GM12878 (cell line): ENCODE measurements around the gene HIVEP2. TPM values are rescaled to one million over a fixed set of nuclear protein-coding genes. Genes with fewer than 3 reads are reported as not detected.
A peak's percentile ranks its signal among the peaks of the same experiment; 100 is the strongest.

Experiments used
- BHLHE40 ChIP-seq, 2 experiments: fragments of 450-650 bp in 1 of 2; IDR thresholded peaks; 2 replicates each; pipeline ENCODE4 v1.6.1; 2011 to 2017; ENCODE audit warnings: low read depth in 2 of 2, borderline replicate concordance in 1 of 2, improper control_type of control experiment in 1 of 2, low read length in 1 of 2, mild to moderate bottlenecking in 1 of 2
- EED ChIP-seq: sonication (generic); IDR thresholded peaks from 2 replicates; pipeline ENCODE4 v1.6.1; 2016; ENCODE audit warnings: antibody characterized with exemption, low read depth
- ETV6 ChIP-seq, 2 experiments: fragments of 450-650 bp in 1 of 2; IDR thresholded peaks in 1 of 2; conservative IDR thresholded peaks in 1 of 2; 2 replicates each; pipeline ENCODE4 v1.6.1; 2014; ENCODE audit warnings: antibody characterized with exemption in 1 of 2, borderline replicate concordance in 1 of 2, low read depth in 1 of 2, mild to moderate bottlenecking in 1 of 2, moderate library complexity in 1 of 2
- GABPA ChIP-seq: IDR thresholded peaks from 2 replicates; pipeline ENCODE4 v1.6.1; 2014; ENCODE audit warnings: antibody characterized with exemption, low read depth, mild to moderate bottlenecking, inconsistent platforms
- IKZF1 ChIP-seq: fragments of 450-650 bp; conservative IDR thresholded peaks from 2 replicates; pipeline ENCODE4 v1.6.1; 2017; ENCODE audit warnings: antibody characterized with exemption, mild to moderate bottlenecking
- IKZF2 ChIP-seq, 2 experiments: fragments of 450-650 bp; IDR thresholded peaks; 2 replicates each; pipeline ENCODE4 v1.6.1; 2017; ENCODE audit warnings: mild to moderate bottlenecking in 2 of 2, moderate library complexity in 2 of 2
- JUNB ChIP-seq: IDR thresholded peaks from 2 replicates; pipeline ENCODE4 v1.6.1; 2016; ENCODE audit warnings: antibody characterized with exemption, mild to moderate bottlenecking
- MEF2A ChIP-seq: IDR thresholded peaks from 2 replicates; pipeline ENCODE4 v1.6.1; 2011; ENCODE audit warnings: low read depth, mild to moderate bottlenecking, low read length, moderate library complexity; ENCODE audit not compliant: insufficient read depth
- MXI1 ChIP-seq: fragments of 150-350 bp; IDR thresholded peaks from 2 replicates; pipeline ENCODE4 v1.6.1; 2011; ENCODE audit warnings: low read depth, mild to moderate bottlenecking, inconsistent platforms, low read length, improper control_type of control experiment
- MYC ChIP-seq: IDR thresholded peaks from 2 replicates; pipeline ENCODE4 v1.6.1; 2011; ENCODE audit warnings: mild to moderate bottlenecking, low read length, moderate library complexity, inconsistent platforms; ENCODE audit not compliant: insufficient read depth, insufficient replicate concordance, insufficient read length, severe bottlenecking
- PAX5 ChIP-seq: IDR thresholded peaks from 2 replicates; pipeline ENCODE4 v1.6.1; 2011; ENCODE audit warnings: low read depth, low read length, borderline replicate concordance
- RBBP5 ChIP-seq: fragments of 200-600 bp; sonication (generic); conservative IDR thresholded peaks from 2 replicates; pipeline ENCODE4 v1.6.1; 2016
- SREBF1 ChIP-seq: IDR thresholded peaks from 2 replicates; pipeline ENCODE4 v1.6.1; 2012; ENCODE audit warnings: mild to moderate bottlenecking, low read length
- TCF12 ChIP-seq: IDR thresholded peaks from 2 replicates; pipeline ENCODE4 v1.6.1; 2011; ENCODE audit warnings: low read depth, mild to moderate bottlenecking, low read length
- TCF3 ChIP-seq: IDR thresholded peaks from 2 replicates; pipeline ENCODE4 v1.6.1; 2012; ENCODE audit warnings: low read depth, mild to moderate bottlenecking, low read length, borderline replicate concordance; ENCODE audit not compliant: insufficient read depth
- ZNF24 ChIP-seq: fragments of 450-650 bp; IDR thresholded peaks from 2 replicates; pipeline ENCODE4 v1.6.1; 2017; ENCODE audit warnings: antibody characterized with exemption, mild to moderate bottlenecking
- polyA plus RNA-seq, 11 experiments: library from polyadenylated mRNA; depleted of rRNA in 4 of 11; unstranded in 6 of 11; stranded (reverse) in 5 of 11; fragments of >200 nt; fragmentation: Nextera tagmentation in 4 of 11; fragmentation: Illumina TruSeq in 1 of 11; extraction: Ambion mirVana in 4 of 11; extraction: Trizol in 1 of 11; gene quantifications; 1 replicate in 1 of 11; 2 replicates in 10 of 11; pipeline versions ENCODE4 v1.2.1 to v1.2.3, GENCODE V29; 2011 to 2016; ENCODE audit warnings: inconsistent platforms in 2 of 11, missing spikeins in 2 of 11, low read depth in 1 of 11
- total RNA-seq, 4 experiments: library from RNA; depleted of rRNA in 3 of 4; stranded (reverse); fragments of >200 nt in 3 of 4; fragmentation: Illumina TruSeq in 1 of 4; extraction: Trizol in 1 of 4; gene quantifications; 2 replicates each; pipeline versions ENCODE4 v1.2.1 to v1.2.3, GENCODE V29; 2013 to 2021
- TF ChIP-seq, protein P1 (sequence below): IDR thresholded peaks from 2 replicates; pipeline ENCODE4 v1.6.1; 2011; ENCODE audit warnings: borderline replicate concordance, low read depth, mild to moderate bottlenecking, moderate library complexity, low read length; ENCODE audit not compliant: insufficient read depth, poor library complexity, severe bottlenecking
- TF ChIP-seq, protein P2 (sequence below): IDR thresholded peaks from 2 replicates; pipeline ENCODE4 v1.6.1; 2011; ENCODE audit warnings: mild to moderate bottlenecking, low read depth, low read length, moderate library complexity; ENCODE audit not compliant: insufficient replicate concordance
- TF ChIP-seq, protein P3 (sequence below): IDR thresholded peaks from 2 replicates; pipeline ENCODE4 v1.6.1; 2012; ENCODE audit warnings: low read depth, low read length, improper control_type of control experiment
- TF ChIP-seq, protein P4 (sequence below): fragments of 150-350 bp; IDR thresholded peaks from 2 replicates; pipeline ENCODE4 v1.6.1; 2014; ENCODE audit warnings: mild to moderate bottlenecking, low read depth, low read length
- TF ChIP-seq, protein P5 (sequence below): fragments of 450-650 bp; conservative IDR thresholded peaks from 2 replicates; pipeline ENCODE4 v1.6.1; 2017; ENCODE audit warnings: mild to moderate bottlenecking, moderate library complexity

Gene HIVEP2
- total and polyA plus RNA-seq, 10 of the 15 experiments (the other 5 are each of a cell fraction or from before 2014, with no cell fraction given) = 1.2 to 15.7 (median 10.2) TPM

DNA sequence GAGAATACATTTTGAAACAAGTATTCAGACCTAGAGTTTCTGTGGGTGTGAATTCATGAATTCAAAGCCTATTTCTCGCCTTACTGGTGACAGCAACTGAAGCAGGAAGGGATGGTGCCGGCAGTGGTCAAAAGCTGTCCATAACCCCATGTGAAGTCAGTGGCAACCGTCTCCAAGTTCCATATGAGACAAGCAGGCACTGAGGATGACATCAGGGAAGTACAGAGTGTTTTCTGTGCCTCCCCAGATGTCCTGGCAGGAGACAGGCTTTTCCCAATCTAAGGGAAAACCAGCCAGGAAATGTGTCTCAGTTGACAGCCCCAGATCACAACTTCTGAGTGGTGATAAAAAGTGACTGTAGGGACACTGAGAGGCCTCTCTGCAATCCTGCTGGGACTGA lies 66.6 kb downstream of the HIVEP2 start (continued):
- TF ChIP-seq, protein P1, sequence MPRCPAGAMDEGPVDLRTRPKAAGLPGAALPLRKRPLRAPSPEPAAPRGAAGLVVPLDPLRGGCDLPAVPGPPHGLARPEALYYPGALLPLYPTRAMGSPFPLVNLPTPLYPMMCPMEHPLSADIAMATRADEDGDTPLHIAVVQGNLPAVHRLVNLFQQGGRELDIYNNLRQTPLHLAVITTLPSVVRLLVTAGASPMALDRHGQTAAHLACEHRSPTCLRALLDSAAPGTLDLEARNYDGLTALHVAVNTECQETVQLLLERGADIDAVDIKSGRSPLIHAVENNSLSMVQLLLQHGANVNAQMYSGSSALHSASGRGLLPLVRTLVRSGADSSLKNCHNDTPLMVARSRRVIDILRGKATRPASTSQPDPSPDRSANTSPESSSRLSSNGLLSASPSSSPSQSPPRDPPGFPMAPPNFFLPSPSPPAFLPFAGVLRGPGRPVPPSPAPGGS = no peak
- TF ChIP-seq, protein P2, sequence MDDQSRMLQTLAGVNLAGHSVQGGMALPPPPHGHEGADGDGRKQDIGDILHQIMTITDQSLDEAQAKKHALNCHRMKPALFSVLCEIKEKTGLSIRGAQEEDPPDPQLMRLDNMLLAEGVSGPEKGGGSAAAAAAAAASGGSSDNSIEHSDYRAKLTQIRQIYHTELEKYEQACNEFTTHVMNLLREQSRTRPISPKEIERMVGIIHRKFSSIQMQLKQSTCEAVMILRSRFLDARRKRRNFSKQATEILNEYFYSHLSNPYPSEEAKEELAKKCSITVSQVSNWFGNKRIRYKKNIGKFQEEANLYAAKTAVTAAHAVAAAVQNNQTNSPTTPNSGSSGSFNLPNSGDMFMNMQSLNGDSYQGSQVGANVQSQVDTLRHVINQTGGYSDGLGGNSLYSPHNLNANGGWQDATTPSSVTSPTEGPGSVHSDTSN = peak; percentile 45
- TF ChIP-seq GABPA = no peak
- TF ChIP-seq ETV6 (conservative IDR thresholded peaks at IDR 0.05 in 1 of 2, IDR thresholded peaks at IDR 0.05 in 1 of 2; ENCODE audit: borderline replicate concordance in 1 of 2, low read depth in 1 of 2) = no peak; a peak in 1 of 4 replicates
- TF ChIP-seq SREBF1 = no peak
- TF ChIP-seq, protein P3, sequence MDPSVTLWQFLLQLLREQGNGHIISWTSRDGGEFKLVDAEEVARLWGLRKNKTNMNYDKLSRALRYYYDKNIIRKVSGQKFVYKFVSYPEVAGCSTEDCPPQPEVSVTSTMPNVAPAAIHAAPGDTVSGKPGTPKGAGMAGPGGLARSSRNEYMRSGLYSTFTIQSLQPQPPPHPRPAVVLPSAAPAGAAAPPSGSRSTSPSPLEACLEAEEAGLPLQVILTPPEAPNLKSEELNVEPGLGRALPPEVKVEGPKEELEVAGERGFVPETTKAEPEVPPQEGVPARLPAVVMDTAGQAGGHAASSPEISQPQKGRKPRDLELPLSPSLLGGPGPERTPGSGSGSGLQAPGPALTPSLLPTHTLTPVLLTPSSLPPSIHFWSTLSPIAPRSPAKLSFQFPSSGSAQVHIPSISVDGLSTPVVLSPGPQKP = no peak
- no peak for TF ChIP-seq MXI1
- peak in 1 of 2 experiments; percentile 10; a peak in 1 of 4 replicates for TF ChIP-seq BHLHE40 (IDR thresholded peaks at IDR 0.05; ENCODE audit: borderline replicate concordance in 1 of 2, low read depth in 2 of 2, low read length in 1 of 2)
- TF ChIP-seq, protein P4, sequence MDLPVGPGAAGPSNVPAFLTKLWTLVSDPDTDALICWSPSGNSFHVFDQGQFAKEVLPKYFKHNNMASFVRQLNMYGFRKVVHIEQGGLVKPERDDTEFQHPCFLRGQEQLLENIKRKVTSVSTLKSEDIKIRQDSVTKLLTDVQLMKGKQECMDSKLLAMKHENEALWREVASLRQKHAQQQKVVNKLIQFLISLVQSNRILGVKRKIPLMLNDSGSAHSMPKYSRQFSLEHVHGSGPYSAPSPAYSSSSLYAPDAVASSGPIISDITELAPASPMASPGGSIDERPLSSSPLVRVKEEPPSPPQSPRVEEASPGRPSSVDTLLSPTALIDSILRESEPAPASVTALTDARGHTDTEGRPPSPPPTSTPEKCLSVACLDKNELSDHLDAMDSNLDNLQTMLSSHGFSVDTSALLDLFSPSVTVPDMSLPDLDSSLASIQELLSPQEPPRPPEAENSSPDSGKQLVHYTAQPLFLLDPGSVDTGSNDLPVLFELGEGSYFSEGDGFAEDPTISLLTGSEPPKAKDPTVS = no peak
- no peak for TF ChIP-seq TCF12
- TF ChIP-seq, protein P5, sequence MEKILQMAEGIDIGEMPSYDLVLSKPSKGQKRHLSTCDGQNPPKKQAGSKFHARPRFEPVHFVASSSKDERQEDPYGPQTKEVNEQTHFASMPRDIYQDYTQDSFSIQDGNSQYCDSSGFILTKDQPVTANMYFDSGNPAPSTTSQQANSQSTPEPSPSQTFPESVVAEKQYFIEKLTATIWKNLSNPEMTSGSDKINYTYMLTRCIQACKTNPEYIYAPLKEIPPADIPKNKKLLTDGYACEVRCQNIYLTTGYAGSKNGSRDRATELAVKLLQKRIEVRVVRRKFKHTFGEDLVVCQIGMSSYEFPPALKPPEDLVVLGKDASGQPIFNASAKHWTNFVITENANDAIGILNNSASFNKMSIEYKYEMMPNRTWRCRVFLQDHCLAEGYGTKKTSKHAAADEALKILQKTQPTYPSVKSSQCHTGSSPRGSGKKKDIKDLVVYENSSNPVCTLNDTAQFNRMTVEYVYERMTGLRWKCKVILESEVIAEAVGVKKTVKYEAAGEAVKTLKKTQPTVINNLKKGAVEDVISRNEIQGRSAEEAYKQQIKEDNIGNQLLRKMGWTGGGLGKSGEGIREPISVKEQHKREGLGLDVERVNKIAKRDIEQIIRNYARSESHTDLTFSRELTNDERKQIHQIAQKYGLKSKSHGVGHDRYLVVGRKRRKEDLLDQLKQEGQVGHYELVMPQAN = no peak
- peak; percentile 74 to 78; a peak in 3 of 4 replicates for TF ChIP-seq IKZF2 (IDR thresholded peaks at IDR 0.05)
- peak; percentile 76 for TF ChIP-seq IKZF1
- no peak for TF ChIP-seq ZNF24
- TF ChIP-seq PAX5 = peak; percentile 18; the same call in 1 of the 2 replicates
- peak; percentile 88 for TF ChIP-seq EED
- TF ChIP-seq TCF3 = no peak
- no peak for TF ChIP-seq MEF2A
- no peak for TF ChIP-seq MYC
- peak; percentile 49 for TF ChIP-seq JUNB
- TF ChIP-seq RBBP5 = no peak
